ENCODE measurements around the gene CEP63. TPM values are rescaled to one million over a fixed set of nuclear protein-coding genes. Genes with fewer than 3 reads are reported as not detected.

The CEP63 gene
- total and polyA plus RNA-seq, 2 of the 8 experiments (the other 6 are each of a cell fraction or from before 2014, with no cell fraction given) = 5.3 to 18.2 TPM

- TF ChIP-seq USF2 (IDR thresholded peaks at IDR 0.05; ENCODE audit: low read length) (no peak), YY1 (IDR thresholded peaks at IDR 0.05; ENCODE audit: low read depth, low read length) (no peak), SAP30 (IDR thresholded peaks at IDR 0.05; ENCODE audit: insufficient read depth, insufficient replicate concordance, low read length) (no peak)
Measured at GRCh38 chr3:134460965-134461364, 24.9 kb upstream of the CEP63 start (continued).

Measured in H1 (cell line).